ENCODE results near the gene EFNA3.
A peak's percentile ranks its signal among the peaks of the same experiment; 100 is the strongest.
"Not testable (repeated sequence)": the region's sequence is repeated elsewhere in the genome, so short reads cannot be mapped to it uniquely, and the experiment has no call there.

Gene EFNA3

GRCh38 chr1:155117610-155118009 is 39.0 kb downstream of the EFNA3 start:
- DNase-seq: no peak

DNA sequence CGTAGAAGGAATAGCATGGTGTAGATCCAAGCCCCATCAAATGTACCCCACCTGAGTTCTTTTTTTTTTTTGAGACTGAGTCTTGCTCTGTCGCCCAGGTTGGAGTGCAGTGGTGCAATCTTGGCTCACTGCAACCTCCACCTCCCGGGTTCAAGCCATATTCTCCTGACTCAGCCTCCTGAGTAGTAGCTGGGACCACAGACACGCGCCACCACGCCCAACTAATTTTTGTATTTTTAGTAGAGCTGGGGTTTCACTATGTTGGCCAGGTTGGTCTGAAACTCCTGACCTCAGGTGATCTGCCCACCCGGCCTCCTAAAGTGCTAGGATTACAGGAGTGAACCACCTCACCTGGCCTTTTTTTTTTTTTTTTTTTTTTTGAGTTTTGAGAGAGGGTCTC is 39.5 kb downstream of the EFNA3 start:
- DNase-seq: not testable (repeated sequence)

DNA sequence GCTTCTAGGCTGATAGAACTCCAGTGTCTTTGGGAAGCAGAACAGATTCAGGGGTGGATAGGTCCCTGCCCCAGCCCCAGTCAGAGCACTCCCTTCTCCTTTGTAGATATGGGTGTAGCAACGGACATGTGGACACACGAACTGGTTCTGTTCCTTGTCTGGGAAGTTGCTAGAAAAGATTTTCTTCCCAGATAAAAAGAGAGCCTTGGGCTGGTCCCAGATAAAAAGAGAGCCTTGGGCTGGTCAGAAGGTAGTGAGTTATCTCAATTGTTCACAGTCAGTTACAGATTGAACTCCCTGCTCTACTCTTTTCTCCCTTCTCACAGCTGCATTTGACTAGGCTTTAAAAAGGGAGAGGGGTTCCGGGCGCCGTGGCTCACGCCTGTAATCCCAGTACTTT is 41.6 kb downstream of the EFNA3 start:
- no peak for DNase-seq

DNA sequence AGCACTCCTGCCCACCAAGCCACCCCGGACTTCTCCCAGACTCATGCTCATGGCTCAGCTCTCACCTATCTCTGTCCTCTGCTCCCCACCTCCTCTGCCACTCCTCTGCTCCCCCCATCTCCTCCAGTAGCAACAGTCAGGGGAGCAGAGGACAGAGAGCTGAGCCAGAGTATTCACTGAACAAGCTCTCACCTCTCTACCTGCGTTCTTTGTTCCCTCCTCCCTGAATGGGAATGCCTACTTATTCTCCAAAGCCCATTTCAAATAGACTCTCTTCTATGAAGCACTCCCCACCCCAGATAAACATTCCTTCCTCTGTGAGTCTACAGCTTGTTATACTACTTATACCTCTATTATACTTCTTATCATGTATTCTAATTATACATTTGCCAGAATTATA is 42.6 kb downstream of the EFNA3 start:
- no peak for DNase-seq

- DNase-seq: no peak
Observed at GRCh38 chr1:155122308-155122707, 43.7 kb downstream of the EFNA3 start.

DNA sequence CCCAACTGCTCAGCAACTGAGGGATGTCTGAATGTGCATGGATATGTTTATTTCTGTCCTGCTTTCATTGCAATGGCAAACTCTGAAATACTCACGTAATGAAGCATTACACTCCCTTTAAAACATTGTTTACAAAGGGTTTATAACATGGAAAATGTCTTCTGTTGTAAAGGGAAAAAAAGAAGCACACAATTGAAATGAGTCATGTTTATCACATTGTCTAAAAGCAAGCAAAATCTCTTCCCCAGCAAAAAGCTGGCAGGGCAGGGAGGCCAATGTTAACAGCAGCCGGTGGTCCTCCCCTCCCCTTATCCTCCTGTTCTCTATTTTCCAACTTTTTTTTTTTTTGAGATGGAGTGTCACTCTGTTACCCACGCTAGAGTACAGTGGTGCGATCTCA is 45.2 kb downstream of the EFNA3 start:
- no peak for DNase-seq

- DNase-seq: no peak
Observed at GRCh38 chr1:155124503-155125463, 46.1 kb downstream of the EFNA3 start.

- DNase-seq: no peak
Observed at GRCh38 chr1:155125511-155125945, 46.9 kb downstream of the EFNA3 start.

DNA sequence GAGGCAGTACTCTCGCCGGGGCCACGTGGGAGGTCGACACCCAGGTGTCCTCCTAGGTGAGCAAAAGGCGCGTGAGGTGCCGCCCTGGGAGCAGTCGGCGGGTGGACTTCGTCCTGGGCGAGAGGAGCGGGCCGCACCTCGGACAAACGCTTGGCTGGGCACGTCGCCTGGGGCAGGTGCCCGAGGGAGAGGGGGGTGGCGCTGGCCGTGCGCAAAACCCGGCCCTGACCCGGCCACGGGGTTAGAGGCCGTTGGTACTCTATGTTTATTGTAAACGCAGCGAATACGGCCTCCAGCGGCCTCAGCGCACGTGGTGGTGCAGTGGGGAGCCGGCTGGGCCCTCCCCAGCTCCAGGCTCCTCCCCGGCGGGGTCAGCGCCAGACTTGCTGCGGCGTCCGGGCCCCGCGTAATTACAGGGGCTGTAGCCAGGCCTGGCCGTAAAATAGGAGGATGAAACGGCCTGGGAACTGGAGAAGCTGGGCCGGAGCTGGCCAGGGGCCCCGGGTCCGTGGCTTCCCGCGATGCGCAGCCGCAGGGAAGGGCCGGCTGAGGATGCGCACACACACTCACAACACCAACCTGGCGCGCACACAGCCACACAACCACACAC is 47.4 kb downstream of the EFNA3 start:
- DNase-seq: no peak

DNA sequence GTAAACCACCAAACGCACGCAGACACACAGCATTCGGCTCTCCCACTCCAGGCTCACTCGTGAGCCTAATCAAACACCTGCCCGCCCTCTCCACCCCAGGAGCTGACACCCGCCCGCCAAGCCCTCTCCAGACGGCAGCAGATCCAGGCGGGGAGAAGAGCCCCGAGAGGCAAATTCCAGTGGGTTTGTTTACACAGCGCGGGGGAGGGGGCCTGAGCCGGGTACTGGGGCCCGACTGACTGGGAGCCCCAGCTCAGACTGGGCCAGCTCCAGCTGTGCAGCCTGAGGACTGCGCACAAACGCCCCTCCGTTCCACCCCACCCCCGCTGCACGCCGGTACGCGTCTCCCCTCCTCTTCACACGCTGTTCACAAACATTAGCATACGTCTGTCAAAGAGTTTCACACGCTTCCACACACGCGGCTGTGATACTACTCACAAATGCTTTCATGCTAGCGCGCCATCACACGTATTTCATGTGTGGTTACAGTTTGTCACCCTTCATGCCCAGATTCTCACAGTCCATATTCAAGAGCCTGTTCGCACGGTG is 48.0 kb downstream of the EFNA3 start:
- DNase-seq: peak; percentile 26 to 45

GRCh38 chr1:155127105-155127966 is 48.7 kb downstream of the EFNA3 start, which contains the start of gene EFNA1:
Gene EFNA1, plus strand, starts transcription at chr1:155127876. Its CDS starts 102 bp downstream, at chr1:155127978.
- DNase-seq: peak; percentile 35 to 47

DNA sequence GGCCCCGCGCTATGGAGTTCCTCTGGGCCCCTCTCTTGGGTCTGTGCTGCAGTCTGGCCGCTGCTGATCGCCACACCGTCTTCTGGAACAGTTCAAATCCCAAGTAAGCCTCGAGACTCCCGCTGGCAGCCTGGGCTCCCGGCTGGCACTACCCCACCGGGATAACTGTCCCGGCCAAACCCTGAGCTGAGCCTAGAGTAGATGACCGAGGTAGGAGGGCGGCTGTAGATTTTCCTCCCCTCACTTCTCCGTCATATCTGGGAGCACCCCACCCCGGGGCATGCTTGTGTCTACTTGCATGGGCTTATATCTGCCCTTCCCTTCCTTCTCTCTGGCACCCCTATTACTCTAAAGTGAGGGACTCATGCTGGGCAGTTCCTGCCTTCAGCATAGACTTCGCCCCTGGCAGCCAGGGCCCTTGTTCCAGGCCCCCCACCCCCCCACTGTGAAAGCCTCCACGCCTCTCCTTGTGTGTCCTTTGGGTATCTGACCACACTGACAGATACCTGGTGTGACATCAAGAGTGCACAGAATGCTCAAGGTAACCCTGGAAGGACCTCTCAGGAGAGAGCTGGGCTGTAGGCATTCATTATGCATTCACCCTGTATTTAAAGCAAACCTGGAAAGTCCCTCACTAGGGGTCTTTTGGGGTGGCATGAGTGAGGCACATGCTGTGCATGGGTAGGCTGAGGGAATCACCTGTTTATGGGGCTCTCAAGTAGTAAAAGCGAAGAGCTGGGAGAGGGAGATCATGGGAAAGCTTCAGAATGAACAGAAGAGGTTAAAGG is 49.5 kb downstream of the EFNA3 start:
- no peak for DNase-seq

GRCh38 chr1:155128755-155129473 is 50.3 kb downstream of the EFNA3 start:
- DNase-seq: no peak

DNA sequence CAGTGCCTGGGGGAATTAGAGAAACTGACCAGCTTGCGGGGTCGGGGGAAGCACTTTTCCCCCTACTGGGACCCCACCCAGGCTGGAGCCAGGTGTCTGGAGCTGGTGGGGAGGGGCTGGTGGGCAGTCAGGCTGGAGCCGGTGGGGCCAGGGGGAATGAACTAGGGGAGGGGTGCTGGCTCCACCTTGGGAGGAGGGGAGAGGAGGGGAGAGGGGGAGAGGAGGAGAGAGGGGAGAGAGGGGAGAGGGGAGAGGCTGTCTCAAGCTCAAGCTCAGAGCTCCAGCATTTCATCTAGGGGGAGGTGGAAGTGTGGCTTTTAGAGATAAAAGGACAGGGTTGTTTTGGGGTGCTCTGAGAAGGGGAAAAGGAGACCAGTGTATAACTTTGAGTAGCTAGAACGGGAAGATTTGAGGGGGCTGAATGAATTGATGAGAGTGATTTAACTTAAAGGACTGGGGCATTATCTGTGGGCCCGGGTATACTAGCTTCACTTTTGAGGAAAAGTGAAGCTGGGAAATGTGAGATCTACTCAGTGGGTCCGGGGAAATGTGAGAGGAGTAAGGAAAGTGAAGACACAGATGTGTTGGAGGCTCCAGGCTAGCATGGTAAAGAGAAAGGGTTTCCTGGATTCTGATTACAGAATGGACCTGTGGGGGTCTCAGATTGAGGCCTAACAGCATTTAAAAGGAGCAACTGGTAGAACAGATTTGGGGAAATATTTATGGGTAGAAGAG is 51.8 kb downstream of the EFNA3 start:
- DNase-seq: no peak

DNA sequence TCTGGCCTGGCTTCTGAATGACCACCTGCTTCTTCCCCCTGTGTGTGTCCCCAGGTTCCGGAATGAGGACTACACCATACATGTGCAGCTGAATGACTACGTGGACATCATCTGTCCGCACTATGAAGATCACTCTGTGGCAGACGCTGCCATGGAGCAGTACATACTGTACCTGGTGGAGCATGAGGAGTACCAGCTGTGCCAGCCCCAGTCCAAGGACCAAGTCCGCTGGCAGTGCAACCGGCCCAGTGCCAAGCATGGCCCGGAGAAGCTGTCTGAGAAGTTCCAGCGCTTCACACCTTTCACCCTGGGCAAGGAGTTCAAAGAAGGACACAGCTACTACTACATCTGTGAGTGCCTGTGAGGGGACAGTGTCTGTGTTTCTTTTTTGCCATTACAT is 52.6 kb downstream of the EFNA3 start:
- no peak for DNase-seq

GRCh38 chr1:155131856-155132255 is 53.2 kb downstream of the EFNA3 start:
- no peak for DNase-seq

DNA sequence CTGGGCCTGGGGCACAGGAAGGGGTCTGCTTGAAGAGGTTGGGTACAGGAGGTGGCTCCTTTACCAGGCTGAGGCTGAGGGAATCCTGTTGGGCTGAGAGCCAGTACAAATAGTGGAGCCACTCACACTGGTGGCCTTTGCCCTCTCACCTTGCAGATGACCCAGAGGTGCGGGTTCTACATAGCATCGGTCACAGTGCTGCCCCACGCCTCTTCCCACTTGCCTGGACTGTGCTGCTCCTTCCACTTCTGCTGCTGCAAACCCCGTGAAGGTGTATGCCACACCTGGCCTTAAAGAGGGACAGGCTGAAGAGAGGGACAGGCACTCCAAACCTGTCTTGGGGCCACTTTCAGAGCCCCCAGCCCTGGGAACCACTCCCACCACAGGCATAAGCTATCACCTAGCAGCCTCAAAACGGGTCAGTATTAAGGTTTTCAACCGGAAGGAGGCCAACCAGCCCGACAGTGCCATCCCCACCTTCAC is 55.2 kb downstream of the EFNA3 start:
- no peak for DNase-seq

GRCh38 chr1:155134322-155134721 is 55.7 kb downstream of the EFNA3 start:
- no peak for DNase-seq

DNA sequence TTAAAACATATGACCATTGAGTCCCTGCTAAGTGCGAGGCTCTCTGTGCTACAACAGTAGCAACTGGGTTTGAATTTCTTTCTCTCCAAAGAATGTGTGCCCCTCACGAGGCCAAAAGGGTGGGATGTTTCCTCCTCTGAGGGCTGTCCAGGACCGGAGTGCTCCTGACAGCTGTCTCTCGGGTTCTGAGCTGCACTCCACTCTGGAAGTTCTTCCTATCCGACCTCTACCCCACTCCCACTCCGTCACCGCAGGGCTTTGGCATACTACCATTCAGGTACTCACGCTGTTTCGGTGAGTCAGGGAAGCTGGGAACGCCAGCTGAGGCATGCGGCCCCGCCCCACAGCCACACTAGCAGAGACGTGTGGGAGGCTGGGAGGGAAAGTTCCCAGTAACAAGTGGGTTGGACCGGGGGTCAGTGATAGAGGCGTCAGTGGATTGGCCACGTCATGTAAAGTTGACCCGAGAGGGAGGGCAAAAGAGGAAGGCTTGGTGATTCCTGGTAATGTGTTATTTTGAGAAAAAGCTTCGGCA is 56.3 kb downstream of the EFNA3 start:
- peak; percentile 73 to 84 for DNase-seq

DNA sequence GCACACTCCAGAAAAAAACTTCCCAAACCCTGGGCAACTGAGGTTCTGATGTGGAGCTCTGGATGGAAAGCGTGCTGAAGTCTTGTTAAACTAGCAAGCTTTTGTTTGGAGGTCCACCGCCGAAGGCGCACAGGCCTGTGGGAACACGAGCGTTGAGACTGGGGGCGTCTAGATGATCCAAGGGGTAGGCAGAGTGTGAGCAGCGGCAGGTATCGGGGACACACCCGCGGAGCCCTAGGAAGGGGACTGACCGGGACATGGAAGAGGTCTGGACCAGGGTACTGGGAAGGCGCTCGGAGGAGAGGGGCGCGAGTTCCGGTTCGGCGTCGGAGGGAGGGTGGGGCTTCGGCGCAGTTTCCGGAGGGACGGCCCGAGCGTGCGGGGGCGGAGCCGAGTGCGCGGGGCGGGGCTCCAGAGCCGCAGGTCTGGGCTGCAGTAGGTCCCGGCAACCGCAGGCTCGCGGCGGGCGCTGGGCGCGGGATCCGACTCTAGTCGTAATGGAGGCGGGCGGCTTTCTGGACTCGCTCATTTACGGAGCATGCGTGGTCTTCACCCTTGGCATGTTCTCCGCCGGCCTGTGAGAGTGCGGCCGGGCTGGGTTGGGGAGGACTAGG is 56.9 kb downstream of the EFNA3 start, which contains the start of gene SLC50A1:
SLC50A1 (plus strand) TSS at position 438 of the 614 bp plus-strand sequence; CDS start at position 498, 60 bp downstream.
- peak; percentile 88 to 92 for DNase-seq

All from stimulated activated CD4-positive, alpha-beta T cell treated with anti-CD3 and anti-CD28 coated beads, Interleukin-4, amount 100 ng/mL, for 4 hours (primary cell).